GM10248 (cell line): ENCODE data around the gene SLC6A3.

ENCODE experiments used
- CTCF ChIA-PET: fragments of 300-600 bp; sonication (Branson Sonifier 250); formaldehyde crosslinking; extraction: SDS; loops from one replicate; lab custom pipeline; 2021; ENCODE audit warnings: antibody characterized with exemption; lab: Yijun Ruan, JAX
- POLR2A ChIA-PET: fragments of 350-650 bp; sonication (Branson Sonifier 250); formaldehyde crosslinking; extraction: SDS; loops from one replicate; lab custom pipeline; 2020; ENCODE audit warnings: antibody characterized with exemption; lab: Yijun Ruan, JAX
- DNase-seq: peaks from one replicate; pipeline ENCODE4 v3.0.0; 2012; ENCODE audit errors: extremely low spot score
- TF ChIP-seq, protein P1 (sequence below): IDR thresholded peaks from 2 replicates; pipeline ENCODE4 v1.5.1; 2012; ENCODE audit warnings: mild to moderate bottlenecking, low read depth; ENCODE audit errors: extremely low read depth, missing control alignments, control extremely low read depth

The SLC6A3 gene

GRCh38 chr5:1419476-1420210 is 25.6 kb downstream of the SLC6A3 start:
- TF ChIP-seq, protein P1, sequence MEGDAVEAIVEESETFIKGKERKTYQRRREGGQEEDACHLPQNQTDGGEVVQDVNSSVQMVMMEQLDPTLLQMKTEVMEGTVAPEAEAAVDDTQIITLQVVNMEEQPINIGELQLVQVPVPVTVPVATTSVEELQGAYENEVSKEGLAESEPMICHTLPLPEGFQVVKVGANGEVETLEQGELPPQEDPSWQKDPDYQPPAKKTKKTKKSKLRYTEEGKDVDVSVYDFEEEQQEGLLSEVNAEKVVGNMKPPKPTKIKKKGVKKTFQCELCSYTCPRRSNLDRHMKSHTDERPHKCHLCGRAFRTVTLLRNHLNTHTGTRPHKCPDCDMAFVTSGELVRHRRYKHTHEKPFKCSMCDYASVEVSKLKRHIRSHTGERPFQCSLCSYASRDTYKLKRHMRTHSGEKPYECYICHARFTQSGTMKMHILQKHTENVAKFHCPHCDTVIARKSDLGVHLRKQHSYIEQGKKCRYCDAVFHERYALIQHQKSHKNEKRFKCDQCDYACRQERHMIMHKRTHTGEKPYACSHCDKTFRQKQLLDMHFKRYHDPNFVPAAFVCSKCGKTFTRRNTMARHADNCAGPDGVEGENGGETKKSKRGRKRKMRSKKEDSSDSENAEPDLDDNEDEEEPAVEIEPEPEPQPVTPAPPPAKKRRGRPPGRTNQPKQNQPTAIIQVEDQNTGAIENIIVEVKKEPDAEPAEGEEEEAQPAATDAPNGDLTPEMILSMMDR, result no peak
- ChIA-PET CTCF (no interaction called here), POLR2A (no interaction called here)
- DNase-seq, result no peak

DNA sequence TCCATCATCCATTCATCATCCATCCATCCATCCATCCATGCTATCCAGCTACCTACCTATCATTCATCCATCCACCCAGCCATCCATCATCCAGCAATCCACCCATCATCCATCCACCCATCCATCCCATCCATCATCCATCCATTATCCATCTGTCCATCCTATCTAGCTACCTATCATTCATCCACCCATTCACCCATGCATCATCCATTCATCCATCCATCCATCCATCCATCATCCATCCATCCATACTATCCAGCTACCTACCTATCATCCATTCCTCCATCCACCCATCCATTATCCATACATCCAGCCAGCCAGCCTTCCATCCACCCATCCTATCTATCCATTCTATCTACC is 26.3 kb downstream of the SLC6A3 start:
- TF ChIP-seq, protein P1, result no peak
- POLR2A ChIA-PET, result no interaction called here
- CTCF ChIA-PET, result no interaction called here
- no peak for DNase-seq

GRCh38 chr5:1418238-1418920 is 26.9 kb downstream of the SLC6A3 start:
- TF ChIP-seq, protein P1, result no peak
- ChIA-PET CTCF (no interaction called here), POLR2A (no interaction called here)
- no peak for DNase-seq

GRCh38 chr5:1417586-1418225 is 27.5 kb downstream of the SLC6A3 start:
- ChIA-PET CTCF (no interaction called here), POLR2A (no interaction called here)
- DNase-seq, result no peak
- TF ChIP-seq, protein P1, result no peak

- CTCF ChIA-PET, result no interaction called here
- no peak for DNase-seq
- POLR2A ChIA-PET, result no interaction called here
- TF ChIP-seq, protein P1, result no peak
Observed at GRCh38 chr5:1416856-1417469, 28.3 kb downstream of the SLC6A3 start.

- DNase-seq, result no peak
- POLR2A ChIA-PET, result no interaction called here
- TF ChIP-seq, protein P1, result no peak
- CTCF ChIA-PET, result no interaction called here
Observed at GRCh38 chr5:1415626-1416360, 29.4 kb downstream of the SLC6A3 start.
